MCF 10A (cell line): Measurements from ENCODE around the gene TRIM2. TPM values are rescaled to one million over a fixed set of nuclear protein-coding genes. Genes with fewer than 3 reads are reported as not detected.
A peak's percentile ranks its signal among the peaks of the same experiment; 100 is the strongest.

Experiments used
- BruUV-seq: library from RNA; stranded (reverse); fragments of 400-500 nt; replicated peaks from 2 replicates; lab custom pipeline; 2021; lab: Mats Ljungman, UMichigan
- CTCF ChIA-PET: fragments of 300-600 bp; sonication (Branson Sonifier 250); formaldehyde crosslinking; extraction: SDS; loops from one replicate; lab custom pipeline; 2021; ENCODE audit warnings: antibody characterized with exemption, inconsistent platforms; lab: Yijun Ruan, JAX
- POLR2A ChIA-PET: fragments of 300-600, 350-650 bp; sonication (Branson Sonifier 250); formaldehyde crosslinking; extraction: SDS; loops from one replicate; lab custom pipeline; 2020; ENCODE audit warnings: antibody characterized with exemption, inconsistent platforms; lab: Yijun Ruan, JAX
- DNase-seq: peaks from one replicate; pipeline ENCODE4 v3.0.0-alpha.2; 2018; ENCODE audit not compliant: unreplicated experiment
- H3K27ac Mint-ChIP-seq: one replicate; pipeline ENCODE4 v1.8.0; 2022; ENCODE audit warnings: mild to moderate bottlenecking, low read depth, mixed read lengths; ENCODE audit not compliant: unreplicated experiment
- H3K27me3 Mint-ChIP-seq: one replicate; pipeline ENCODE4 v1.8.0; 2022; ENCODE audit warnings: mixed read lengths; ENCODE audit not compliant: insufficient read depth, unreplicated experiment
- H3K36me3 Mint-ChIP-seq: one replicate; pipeline ENCODE4 v1.8.0; 2022; ENCODE audit warnings: mild to moderate bottlenecking, moderate library complexity, mixed read lengths; ENCODE audit not compliant: insufficient read depth, unreplicated experiment
- H3K4me1 Mint-ChIP-seq: one replicate; pipeline ENCODE4 v1.8.0; 2022; ENCODE audit warnings: mixed read lengths; ENCODE audit not compliant: insufficient read depth, unreplicated experiment
- H3K4me3 Mint-ChIP-seq: one replicate; pipeline ENCODE4 v1.8.0; 2022; ENCODE audit warnings: mild to moderate bottlenecking, moderate library complexity, mixed read lengths; ENCODE audit not compliant: unreplicated experiment
- H3K9me3 Mint-ChIP-seq: one replicate; pipeline ENCODE4 v1.8.0; 2022; ENCODE audit warnings: mixed read lengths; ENCODE audit not compliant: unreplicated experiment
- intact Hi-C: fragments of 100-400 bp; cut with micrococcal nuclease; formaldehyde crosslinking; loops from 2 replicates; pipeline ENCODE4 v1.14.1; 2022
- total RNA-seq: library from RNA; stranded (reverse); gene quantifications from 2 replicates; pipeline ENCODE4 v1.2.3, GENCODE V29; 2022
- TF ChIP-seq, protein P1 (sequence below): fragments of 200-600 bp; IDR thresholded peaks from one replicate; pipeline ENCODE4 v1.8.0; 2022; ENCODE audit warnings: antibody characterized with exemption, mild to moderate bottlenecking; ENCODE audit not compliant: unreplicated experiment

The TRIM2 gene
- total RNA-seq, 1 experiment from 2014 or later: 37.2 TPM

DNA sequence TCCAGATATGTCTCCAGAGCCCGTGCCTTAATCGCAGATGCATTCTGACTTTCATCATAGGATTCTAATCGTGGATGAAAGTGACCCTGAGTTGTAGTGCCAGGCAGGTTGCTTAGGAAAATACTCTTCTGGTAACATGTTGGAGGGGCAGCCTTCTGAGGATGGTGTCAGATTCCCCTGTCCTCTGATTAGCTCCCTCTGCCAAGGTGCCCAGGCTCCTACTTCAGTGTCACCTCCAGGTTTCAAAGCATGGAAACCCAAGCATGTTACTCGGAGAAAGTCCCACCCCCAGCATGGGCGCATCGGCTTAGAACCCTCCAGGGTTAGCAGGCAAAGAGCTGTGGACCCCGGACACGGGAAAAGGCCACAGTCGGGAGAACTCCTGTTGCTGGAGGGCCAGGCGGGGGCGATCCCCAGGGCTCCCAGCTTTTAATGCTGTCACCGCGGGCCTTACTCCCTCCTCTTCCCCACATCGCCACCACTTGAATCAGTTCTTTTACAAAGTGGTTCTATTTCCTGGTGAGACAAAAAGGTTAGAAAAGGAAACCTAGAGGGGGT lies 44.5 kb downstream of the TRIM2 start:
- intact Hi-C loops: no loop called here
- BruUV-seq: no TSS peak
- H3K27ac Mint-ChIP-seq: peak overlapping the region; percentile 62
- DNase-seq: no peak
- ChIA-PET POLR2A (interaction anchor here (0.7 to 2.2 kb wide), 8 partner anchors 15 to 558 kb away, joined by 3 to 16 read pairs (median 3); no protein-coding TSS in a partner anchor), CTCF (interaction anchor here (0.6 to 1.3 kb wide), 8 partner anchors 8 to 115 kb away, joined by 3 to 8 read pairs (median 4); no protein-coding TSS in a partner anchor)
- peak overlapping the region; percentile 73 for H3K4me3 Mint-ChIP-seq
- peaks cover 4% of the 10 kb centered on the region for H3K4me1 Mint-ChIP-seq
- H3K27me3 Mint-ChIP-seq: no peaks in the 10 kb centered on the region
- H3K9me3 Mint-ChIP-seq: peaks cover 5% of the 10 kb centered on the region
- no peaks in the 10 kb centered on the region for H3K36me3 Mint-ChIP-seq
- TF ChIP-seq, protein P1, sequence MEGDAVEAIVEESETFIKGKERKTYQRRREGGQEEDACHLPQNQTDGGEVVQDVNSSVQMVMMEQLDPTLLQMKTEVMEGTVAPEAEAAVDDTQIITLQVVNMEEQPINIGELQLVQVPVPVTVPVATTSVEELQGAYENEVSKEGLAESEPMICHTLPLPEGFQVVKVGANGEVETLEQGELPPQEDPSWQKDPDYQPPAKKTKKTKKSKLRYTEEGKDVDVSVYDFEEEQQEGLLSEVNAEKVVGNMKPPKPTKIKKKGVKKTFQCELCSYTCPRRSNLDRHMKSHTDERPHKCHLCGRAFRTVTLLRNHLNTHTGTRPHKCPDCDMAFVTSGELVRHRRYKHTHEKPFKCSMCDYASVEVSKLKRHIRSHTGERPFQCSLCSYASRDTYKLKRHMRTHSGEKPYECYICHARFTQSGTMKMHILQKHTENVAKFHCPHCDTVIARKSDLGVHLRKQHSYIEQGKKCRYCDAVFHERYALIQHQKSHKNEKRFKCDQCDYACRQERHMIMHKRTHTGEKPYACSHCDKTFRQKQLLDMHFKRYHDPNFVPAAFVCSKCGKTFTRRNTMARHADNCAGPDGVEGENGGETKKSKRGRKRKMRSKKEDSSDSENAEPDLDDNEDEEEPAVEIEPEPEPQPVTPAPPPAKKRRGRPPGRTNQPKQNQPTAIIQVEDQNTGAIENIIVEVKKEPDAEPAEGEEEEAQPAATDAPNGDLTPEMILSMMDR: no peak

DNA sequence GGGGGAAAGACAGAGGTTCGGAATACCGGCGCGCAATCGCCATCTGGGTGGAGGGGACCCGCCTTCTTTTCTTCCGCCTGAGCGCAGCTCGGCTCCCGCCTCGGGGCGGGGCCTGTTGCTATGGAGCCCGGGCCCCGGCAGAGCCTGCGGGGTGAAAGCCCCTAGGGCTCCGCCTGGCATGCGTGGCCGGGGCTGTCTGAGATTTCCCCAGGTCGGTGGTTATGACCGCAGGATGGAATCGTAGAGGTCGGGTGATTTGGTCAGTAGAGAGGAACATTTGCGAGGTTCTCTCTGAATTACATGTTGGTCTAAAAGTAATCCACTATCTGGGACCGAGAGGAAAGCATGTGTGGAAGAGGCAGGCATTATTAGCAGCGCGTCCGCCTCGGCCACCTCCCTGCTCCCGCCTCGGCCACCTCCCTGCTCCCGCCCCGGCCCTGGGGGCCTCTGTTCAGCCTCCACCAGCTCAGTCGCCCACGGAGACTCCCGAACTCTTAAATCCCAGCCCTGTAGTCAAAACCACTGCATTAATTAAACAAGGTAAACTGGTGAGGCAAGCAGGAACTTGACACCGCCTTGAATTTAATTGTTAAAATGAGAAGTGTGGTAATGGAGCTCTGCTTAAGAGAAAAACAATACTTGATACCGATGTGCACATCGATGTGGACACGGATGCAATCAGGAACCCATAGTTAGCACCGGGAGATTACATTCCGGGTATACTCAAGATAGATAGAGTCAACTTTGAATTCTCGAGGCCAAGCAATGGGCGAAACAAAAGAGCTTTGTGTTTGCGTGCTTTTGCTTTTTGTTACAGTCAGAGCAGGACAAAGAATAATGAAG lies 45.2 kb downstream of the TRIM2 start:
- H3K9me3 Mint-ChIP-seq: no peaks in the 10 kb centered on the region
- peaks cover 4% of the 10 kb centered on the region for H3K4me1 Mint-ChIP-seq
- peak; percentile 57 for DNase-seq
- no peaks in the 10 kb centered on the region for H3K27me3 Mint-ChIP-seq
- TF ChIP-seq, protein P1: no peak
- CTCF ChIA-PET: interaction anchor here (0.6 to 1.5 kb wide), 9 partner anchors 9 to 741 kb away, joined by 3 to 8 read pairs (median 4); no protein-coding TSS in a partner anchor
- peak overlapping the region; percentile 73 for H3K4me3 Mint-ChIP-seq
- BruUV-seq: no TSS peak
- H3K36me3 Mint-ChIP-seq: no peaks in the 10 kb centered on the region
- POLR2A ChIA-PET: interaction anchor here (0.6 to 2.2 kb wide), 12 partner anchors 10 to 558 kb away, joined by 3 to 16 read pairs (median 3); no protein-coding TSS in a partner anchor
- intact Hi-C loops: no loop called here
- peak overlapping the region; percentile 62 for H3K27ac Mint-ChIP-seq

DNA sequence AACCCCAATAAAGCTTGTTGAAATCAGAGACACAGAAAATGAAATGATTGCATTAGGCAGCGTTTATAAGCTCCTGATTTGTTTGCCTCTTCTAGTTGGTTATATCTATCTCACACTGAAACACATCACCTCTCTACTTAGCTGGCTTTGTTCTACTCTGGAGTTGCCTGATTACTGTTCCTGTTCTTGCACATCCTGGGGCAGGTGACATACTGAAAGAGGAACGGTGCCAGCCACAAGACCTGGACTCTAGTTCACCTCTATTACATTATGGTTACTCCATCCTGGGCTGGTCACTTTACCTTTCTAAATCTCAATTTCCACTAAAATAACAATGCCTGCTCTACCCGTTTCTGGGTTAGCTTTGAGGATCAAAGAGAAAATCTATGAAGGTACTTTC lies 47.9 kb downstream of the TRIM2 start:
- Mint-ChIP-seq H3K27me3 (no peaks in the 10 kb centered on the region), H3K4me1 (peaks cover 4% of the 10 kb centered on the region), H3K9me3 (no peaks in the 10 kb centered on the region), H3K36me3 (no peaks in the 10 kb centered on the region), H3K4me3 (no peak overlapping the region), H3K27ac (no peak overlapping the region)
- no TSS peak for BruUV-seq
- CTCF ChIA-PET: interaction anchor here (0.7 kb wide), 1 partner anchor 109 kb away, joined by 4 read pairs; no protein-coding TSS in a partner anchor
- intact Hi-C loops: no loop called here
- DNase-seq: no peak
- POLR2A ChIA-PET: interaction anchor here (1.5 kb wide), 1 partner anchor 10 kb away, joined by 3 read pairs; no protein-coding TSS in a partner anchor
- TF ChIP-seq, protein P1: no peak

DNA sequence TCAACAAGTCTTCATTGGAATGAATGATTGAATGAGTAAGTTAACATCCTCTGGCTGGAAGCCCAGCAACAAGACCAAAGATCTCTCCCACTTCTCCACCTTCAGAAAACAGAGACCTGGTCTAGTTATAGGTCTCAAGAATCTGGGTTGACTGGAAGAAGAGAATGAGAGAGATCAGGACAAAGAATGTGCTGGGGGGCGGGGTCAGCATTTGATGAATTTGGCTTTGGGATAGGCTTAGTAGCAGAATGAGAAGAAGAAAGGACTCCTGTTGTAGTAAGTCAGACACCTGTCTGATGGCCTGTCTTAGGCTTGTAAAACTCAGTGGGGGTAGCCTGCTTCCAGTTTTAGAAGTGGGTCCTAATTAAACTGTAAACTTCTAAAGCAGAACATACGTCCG lies 51.0 kb downstream of the TRIM2 start:
- Mint-ChIP-seq H3K27me3 (no peaks in the 10 kb centered on the region), H3K4me1 (peaks cover 4% of the 10 kb centered on the region), H3K36me3 (no peaks in the 10 kb centered on the region), H3K9me3 (no peaks in the 10 kb centered on the region), H3K4me3 (no peak overlapping the region), H3K27ac (no peak overlapping the region)
- ChIA-PET CTCF (no interaction called here), POLR2A (no interaction called here)
- DNase-seq: no peak
- intact Hi-C loops: no loop called here
- BruUV-seq: no TSS peak
- TF ChIP-seq, protein P1: no peak
